ENCODE results near the gene MGRN1.

MGRN1 gene

DNA sequence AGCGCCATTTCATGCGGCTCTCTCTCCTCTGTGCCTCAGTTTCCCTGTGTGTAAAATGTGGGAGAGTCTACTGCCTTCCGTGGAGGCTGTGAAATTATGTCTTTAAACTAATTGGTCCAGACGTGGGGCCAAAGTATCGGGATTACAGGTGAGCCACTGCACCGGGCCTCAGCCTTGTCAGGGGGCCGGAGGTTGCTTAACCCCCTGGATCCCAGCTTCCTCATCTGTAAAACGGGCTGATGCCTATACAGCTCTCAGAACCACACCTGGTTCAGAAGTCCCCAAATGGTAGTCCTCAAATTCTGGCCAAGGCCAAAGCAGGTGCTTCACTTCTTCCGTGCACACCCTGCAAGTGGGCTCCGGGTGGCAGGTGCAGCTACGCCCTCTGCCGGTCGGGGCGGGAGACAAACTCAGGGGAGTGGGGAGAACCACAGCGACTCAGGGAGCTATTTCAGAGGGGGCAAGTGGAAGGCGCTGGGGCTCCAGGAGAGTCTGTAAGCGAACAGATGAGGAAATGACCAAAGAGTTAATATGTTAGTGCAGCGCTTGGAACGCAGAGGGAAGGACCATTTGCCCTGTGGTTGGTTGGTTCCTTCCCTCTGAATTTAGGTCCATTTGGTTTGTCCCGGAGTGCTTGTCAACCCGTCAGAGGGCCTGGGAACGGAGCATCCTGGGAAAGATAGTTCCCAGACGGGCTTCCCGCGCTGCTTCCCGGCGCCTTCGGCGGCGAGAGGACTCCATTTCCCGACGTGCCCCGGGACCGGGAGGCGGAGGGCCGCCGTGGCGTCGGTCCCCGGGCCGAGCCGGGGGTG, at the start of gene MGRN1:
MGRN1 (plus strand) TSS at position 812 of the 812 bp plus-strand sequence. CDS start 135 bp downstream, outside the sequence.
- peak; percentile 94 for DNase-seq (ENCODE audit: low spot score)

DNA sequence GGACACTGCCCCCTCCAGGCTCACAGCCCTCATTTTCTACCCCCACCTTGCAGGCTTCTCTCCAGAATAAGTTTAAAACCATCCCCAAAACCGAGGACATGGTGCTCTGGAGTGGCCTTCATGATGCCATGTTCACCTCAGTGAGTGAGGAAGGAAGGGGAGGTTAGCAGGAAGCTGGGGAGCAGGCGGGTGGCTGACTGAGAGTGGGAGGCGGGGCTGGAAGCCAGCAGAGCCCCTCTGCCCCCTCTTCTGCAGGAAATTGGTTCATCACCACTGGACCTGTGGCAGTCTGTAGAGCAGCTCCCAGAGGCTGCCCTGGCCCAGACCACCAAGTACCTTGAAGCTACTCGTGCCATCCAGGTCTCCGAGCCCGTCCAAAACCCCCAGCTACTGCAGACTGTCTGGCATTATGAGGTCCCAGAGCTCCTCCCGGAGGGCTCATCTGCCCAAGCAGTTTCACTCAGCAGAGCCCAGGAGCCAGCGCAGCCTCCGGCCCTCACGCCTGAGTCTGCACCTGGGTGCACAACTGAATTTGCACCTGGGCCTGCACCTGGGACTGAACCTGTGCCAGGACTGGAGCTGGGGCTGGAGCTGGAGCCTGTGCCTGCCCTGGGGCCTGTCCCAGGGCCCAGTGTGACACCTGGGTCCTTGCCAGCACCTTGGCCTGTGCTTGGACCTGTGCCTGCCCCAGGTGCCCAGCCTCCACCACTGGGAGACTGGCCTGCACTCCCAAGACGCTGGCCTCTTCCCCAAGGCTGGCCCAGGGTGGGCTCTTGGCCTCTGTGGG, 49.5 kb upstream of the MGRN1 start:
- DNase-seq (ENCODE audit: low spot score), result no peak

DNA sequence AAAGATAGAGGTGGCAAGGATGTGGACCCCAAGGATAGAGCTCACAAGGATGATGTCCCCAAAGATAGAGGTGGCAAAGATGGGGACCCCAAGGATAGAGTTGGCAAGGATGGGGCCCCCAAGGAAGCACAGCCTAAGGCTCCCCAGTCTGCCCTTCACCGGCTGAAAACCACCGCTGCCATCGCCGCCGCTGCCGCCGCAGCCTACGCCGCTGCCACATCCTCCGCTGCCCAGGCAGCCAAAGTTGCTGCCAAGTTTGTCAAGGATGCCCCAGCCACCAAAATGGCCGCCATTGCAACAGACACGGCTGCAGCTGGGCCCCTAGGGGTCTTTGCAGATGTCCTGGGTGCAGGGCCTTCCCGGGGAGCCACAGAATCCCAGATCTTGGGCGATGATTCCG, 48.6 kb upstream of the MGRN1 start:
- no peak for DNase-seq (ENCODE audit: low spot score)

DNA sequence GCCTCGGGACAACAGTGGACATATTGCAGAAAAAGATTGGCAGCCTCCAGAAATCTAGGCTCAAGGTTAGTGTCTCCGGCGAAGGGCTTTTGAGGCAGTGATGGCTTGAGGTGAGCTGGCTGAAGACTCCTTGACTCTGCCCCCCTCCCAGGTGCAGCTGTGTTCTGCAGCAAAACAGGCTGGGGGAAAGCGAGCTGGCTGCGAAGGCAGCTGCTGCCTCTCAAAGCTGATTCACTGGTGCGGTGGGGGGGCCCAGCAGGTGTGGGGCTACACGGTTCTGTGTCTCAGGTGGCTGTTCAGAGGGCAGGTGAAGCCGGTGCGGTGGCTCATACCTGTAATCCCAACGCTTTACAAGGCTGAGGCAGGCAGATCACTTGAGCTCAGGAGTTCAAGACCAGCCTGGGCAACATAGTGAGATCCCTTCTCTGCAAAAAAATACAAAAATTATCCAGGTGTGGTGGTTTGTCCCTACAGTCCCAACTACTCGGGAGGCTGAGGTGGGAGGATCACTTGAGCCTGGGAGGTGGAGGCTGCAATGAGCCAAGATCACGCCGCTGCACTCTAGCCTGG, 45.6 kb upstream of the MGRN1 start:
- no peak for DNase-seq (ENCODE audit: low spot score)

DNA sequence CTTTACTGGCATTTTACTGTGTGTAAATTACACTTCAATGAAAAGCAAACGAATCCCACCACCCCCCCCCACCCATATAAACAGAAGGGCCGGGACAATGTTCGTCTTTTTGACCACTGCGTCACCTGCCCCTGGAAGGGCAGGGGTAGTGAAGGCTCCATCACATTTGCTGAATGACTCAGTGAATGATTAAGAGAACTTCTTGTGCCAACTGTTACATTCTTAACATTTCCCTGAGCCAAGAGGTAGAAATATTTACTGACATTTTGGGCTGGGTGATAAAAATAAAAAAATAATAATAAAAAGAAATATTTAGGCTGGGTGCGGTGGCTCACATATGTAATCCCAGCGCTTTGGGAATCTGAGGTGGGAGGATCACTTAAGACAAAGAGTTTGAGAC, 44.4 kb upstream of the MGRN1 start:
- no peak for DNase-seq (ENCODE audit: low spot score)

DNA sequence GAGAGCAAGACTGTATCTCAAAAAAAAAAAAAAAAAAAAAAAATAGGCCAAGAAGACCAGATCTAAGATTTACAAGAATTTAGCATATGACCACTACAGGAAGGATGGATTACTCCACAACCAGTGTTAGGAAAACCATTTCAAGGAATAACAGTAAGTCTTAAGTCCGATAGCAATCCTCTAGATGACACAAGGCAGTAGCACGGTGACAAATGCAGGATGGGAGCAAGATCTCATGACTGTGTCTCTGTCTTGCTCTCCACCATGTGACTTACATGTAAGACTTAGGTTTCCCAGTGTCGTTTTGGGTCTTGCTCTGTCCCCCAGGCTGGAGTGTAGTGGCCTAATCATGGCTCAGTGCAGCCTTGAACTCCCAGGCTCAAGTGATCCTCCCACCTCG, 40.7 kb upstream of the MGRN1 start:
- DNase-seq (ENCODE audit: low spot score), result no peak

DNA sequence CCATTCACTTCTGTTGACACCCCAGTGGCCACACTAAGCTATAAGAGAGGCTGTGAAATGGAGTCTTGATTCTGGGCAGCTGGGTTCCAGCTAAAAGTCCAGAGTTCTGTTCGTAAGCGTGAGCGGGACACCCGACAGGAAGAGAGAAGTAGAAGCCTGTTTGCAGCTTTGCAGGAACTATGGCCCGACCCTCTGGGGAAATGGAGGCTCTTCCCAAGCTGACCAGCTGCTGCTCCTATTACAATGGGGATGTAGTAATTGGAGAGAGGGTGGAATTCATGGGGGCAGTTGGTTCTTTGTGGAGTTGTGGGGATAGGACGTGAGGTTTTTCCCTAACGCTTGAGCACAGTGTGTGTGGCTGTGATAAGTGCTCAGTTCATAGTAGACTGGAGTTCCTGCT, 38.3 kb upstream of the MGRN1 start:
- DNase-seq (ENCODE audit: low spot score), result no peak

DNA sequence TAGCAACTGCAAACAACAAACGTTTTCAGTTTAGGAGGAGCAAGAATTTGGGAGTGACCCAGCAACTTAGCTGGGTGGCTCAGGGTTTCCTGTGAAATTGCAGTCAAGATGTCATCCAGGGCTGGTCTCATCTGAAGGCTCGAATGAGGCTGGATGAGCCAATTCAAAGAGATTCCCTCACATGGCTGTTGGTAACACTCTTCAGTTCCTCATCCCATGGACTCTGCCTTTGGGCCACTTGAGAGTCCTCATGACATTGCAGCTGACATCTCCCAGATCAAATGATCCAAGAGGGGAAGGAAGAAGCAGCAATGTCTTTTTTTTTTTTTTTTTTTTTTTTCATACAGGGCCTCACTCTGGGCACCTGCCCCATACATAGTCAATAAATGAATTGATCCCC, 36.2 kb upstream of the MGRN1 start:
- DNase-seq (ENCODE audit: low spot score), result no peak

DNA sequence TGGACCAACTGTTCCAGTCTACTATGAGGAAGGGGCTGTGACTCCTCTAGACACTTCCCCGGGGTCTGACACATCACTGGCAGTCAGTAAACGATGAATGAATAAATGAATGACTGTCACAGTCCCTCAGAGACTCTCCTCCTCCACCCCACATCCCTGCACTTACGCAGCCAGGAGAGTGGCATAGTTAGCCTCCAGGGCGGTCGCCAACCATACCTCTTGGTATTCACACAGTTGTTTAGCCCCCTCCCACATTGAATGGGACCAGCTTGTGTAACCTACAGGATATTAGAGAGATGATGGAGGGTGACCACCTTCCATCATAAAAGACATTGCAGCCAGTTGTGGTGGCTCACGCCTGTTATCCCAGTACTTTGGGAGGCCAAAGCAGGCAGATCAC, 35.7 kb upstream of the MGRN1 start:
- no peak for DNase-seq (ENCODE audit: low spot score)

DNA sequence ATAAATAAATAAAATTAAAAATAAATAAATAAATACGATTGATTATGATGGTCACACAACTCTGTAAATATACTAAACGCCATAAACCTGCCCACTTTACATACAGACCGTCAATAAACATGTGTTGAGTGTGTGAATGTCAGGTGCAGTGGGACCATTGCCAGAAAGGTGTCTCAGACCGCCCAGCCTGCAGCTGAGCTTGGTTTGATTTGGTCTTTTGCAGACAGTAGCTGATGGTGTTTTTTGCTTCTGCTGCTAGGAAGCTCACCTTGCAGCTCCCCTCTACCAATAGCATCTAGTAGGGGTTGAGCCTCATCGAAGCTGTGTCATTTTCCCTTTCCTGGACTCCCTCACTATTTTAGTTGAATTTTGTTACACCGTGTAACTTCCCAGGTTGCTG, 33.4 kb upstream of the MGRN1 start:
- no peak for DNase-seq (ENCODE audit: low spot score)

DNA sequence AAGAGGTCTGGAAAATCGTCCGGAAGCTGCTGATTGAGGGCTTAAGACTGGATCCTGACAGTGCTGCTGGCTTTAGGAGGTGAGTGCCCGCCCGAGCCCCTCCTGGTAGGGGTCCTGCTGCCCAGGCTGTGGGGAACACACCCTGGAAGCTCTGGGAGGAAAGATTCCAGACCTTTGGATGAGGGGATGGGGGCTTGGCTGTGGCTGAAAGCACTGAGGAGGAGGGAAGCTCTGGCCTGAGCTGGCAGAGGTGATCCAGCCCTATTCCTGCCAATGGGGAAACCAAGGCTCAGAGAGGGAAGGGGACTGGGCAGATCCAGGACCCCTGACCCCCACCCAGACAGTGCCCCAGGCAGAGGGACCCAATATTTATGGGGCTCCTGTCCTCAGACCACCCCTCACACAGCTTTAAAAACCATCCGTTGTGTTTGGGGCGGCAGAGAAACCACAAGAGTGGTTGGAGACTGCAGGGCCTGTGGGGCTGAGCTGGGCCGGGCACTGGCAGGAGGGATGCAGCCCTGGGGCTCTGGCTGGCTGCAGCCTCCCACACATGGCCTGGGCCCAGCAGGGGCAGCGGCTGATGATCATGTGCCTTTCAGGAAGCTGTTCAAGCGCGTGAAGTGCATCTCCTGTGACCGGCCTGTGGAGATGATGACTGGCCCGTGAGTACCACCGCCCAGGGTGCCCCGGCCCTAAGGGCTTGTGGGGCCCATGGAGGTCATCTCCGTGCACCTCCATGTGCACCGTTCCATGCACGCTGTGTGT, 32.7 kb upstream of the MGRN1 start:
- DNase-seq (ENCODE audit: low spot score), result peak; percentile 26

DNA sequence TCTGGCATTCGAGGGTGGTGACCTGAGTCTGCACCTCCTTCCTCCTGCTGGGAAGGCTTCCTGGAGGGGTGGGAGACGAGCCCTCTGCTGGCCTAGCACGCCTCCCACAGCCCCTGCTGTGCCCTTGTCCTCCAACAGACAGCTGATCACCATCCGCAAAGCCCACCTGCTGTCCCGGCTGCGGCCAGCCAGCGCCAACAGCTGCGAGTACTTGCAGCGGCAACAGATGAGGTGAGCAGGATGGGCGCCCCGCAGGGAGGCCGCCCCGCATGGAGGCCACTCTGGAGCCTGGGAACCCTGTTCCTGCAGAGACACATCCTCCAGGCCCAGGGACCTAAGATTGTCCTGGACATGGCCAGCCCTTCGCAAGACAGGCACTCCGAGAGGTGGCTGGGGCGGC, 31.5 kb upstream of the MGRN1 start:
- DNase-seq (ENCODE audit: low spot score), result no peak

DNA sequence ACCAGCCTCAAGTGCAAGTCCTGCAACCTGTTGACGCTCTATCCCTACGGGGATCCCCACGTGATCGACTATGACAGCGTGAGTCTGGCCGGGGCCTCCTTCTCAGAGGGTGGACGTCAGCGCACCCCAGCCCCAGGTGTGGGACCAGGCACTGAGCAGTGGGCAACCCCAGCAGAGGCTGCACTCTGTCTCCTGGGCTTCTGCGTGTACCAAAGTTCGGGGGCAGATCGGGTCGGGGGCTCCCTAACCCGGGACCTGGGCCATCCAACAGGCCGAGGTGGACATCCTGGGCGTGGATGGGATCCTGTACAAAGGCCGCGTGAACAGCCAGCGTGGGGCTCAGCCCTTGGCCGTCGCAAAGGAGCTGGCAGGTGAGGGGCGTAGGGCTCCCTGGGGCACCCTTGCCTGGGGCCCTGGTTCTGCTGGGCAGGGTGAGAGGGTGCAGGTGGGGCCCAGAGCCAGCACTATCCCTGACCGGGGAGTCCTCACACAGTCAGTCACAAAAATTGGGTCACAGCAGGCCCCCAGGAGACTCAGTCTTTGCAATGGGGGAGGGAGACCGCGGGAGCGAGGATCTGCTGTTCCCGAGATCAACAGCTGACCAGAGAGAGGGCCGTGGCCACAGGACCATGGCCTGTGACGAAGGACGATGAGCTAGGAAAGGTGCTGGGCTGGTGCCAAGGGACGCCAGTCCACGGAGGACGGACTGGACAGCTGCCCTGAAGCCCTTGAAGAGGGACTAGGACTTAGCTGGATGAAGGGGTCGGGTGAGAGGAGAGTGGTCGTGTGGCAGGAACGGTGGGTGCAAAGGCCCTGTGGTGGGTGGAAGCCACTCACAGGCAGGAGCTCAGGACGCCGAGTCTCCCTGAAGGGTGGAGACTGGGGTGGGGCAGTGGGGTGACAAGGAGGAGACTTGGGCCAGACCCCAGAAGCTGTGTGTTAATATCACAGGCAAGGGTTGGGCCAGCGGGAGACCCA, 29.9 kb upstream of the MGRN1 start:
- no peak for DNase-seq (ENCODE audit: low spot score)

DNA sequence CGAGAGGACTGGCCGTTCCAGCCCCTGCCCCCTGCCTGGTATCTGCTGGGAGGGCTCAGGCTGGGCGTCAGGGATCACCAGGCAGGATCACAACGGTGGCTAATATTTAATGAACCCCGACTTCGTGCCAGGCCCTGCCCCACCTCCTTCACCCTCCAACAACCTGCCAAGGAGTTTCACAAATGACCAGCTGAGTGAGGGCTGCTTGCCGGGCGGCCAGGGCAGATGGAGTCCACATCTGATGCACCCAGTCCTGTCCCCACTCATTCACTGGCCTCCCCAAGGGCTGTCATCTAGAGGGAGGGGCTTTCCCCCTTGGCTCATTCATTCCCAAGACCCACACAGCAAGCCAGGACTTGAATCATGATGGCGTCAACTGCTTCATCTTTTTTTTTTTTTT, 27.5 kb upstream of the MGRN1 start:
- no peak for DNase-seq (ENCODE audit: low spot score)

DNA sequence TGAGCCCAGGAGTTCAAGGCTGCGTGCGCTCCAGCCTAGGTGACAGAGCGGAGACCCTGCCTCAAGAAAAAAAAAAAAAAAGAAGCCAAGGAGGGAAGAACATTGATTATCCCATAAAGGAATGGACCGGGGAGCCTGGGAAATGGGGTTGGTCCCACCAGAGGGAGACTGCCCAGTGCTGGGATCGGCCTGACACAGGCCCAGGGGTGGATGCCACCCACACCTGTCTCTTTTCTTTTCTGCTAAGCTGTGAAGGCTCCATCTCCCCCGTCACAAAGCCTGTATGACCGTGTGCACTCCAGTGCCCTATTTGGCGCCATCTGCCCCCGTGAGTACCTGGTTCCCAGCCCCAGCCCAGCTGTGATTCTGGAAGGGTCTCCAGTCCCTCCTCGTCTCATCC, 25.6 kb upstream of the MGRN1 start:
- no peak for DNase-seq (ENCODE audit: low spot score)

DNA sequence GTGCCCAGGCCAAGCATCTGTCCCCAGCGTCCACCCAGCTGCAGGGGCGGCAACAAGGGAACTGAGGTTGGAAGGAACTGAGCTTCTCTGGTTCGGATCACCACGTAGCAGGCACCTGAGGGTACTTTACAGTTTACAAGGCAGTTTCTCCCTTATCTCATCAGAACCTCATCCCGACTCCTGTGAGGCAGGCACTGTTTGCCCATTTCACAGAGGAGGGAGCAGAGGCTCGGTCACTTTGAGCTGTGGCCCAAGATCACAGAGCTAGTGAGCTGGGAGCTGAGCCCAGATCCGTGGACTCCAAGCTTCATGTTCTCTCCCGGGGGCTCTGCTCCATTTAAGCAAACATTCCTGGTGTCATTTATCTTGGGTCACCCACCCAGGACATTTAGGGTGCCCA, 25.1 kb upstream of the MGRN1 start:
- no peak for DNase-seq (ENCODE audit: low spot score)

DNA sequence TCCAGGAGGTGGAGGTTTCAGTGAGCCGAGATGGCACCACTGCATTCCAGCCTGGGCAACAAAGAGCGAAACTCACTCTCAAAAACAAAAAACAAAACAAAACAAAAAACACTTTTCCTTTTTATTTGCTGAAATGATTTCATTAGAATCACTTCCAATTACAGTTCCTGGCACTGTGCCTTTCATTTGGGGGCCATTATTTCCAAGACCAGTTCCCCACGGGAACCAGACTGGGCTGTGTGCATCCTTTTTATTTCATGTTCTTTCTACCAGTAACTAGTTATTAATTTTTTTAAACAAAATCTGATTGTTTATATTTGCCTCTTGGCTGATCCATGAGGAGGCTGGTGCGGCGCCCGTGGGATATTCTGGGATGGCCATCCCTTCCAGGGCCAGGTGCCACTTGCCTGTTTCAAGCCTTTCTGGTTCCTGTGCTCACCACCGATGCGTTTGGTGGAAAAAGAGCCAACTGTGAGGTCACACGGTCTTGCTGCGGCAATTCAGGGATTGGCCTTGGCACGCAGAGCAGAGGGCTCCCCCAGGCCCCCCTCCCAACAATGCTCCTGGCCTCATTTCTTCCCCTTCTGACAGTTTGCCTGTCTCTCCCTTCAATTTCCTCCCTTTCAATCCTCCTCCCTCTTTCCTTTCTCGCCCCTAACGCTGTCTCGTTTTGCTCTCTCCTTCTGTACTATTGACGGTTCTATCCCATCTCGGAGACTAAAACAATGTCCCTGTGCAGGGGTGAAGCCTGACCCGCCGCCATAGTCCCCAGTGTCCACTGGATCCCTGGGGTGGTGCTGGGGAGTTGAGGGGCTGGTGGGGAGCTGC, 23.4 kb upstream of the MGRN1 start:
- no peak for DNase-seq (ENCODE audit: low spot score)

DNA sequence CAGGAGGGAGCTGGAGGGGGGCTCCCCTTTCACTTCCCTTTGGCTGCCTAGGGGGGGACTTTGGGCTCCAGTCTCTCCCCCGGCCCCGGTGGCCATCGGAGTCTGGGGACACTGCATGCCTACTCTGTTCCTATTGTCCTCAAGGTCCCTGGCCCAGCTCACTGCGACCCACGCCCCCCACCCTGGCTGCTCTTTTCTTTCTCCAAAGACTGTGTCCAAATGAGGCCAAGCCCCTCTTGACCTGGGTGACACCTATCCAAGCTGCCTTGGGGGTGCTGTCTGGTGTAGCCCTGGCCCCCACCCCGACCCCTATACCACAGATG, 22.8 kb upstream of the MGRN1 start:
- DNase-seq (ENCODE audit: low spot score), result no peak

DNA sequence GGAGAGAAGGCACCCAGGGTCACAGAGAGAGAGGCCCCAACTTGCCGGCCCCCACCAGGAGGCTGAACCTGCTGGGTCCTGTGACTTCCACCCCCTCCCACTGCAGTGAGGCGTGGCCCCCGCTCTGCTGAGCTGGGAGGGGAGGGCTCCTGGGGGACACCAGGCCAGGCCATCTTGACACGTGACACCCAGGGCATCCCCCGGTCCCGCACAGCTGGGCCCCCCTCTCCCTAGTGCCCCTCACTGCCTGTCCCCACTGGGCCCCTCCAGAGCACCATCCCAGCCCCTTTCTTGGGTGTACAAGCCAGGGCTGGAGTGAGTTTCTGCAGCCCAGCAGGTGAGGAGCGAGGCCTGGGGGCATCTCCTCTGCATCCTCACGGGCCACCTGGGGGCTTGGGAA, 22.3 kb upstream of the MGRN1 start:
- no peak for DNase-seq (ENCODE audit: low spot score)

DNA sequence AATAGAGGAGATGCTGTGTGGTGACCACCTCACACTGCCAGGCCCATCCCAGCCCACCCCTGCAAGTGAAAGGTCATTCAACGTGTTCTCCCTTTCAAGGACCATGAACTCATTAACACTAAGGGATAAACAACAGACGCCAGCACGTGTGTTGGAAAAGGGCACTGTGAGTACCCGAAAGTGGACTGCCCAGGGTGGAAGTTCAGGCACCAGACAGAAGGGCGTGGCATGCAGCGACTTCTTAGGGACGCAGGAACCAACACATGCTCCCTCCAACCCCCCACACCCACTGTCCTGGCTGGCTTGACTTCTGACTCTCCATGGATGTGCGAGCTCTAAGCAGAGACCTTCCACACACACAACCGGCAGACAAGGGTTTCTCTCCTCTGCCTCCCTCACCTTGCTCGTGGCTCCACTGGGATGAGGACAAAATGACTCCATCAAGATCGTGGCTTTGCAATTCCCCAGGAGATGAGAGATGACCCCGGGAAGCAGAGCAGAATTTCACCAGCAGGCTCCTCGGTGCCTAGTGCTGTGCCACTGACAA, 20.9 kb upstream of the MGRN1 start:
- no peak for DNase-seq (ENCODE audit: low spot score)
